Measurements from ENCODE around the gene MS4A8.
"Not testable (repeated sequence)": the region's sequence is repeated elsewhere in the genome, so short reads cannot be mapped to it uniquely, and the experiment has no call there.

GRCh38 chr11:60678231-60678630, 21.2 kb upstream of the MS4A8 start:
- not testable (repeated sequence) for TF ChIP-seq ZNF34 (CRISPR knock-in tag; IDR thresholded peaks at IDR 0.05; ENCODE audit: borderline replicate concordance); ZBTB10 (CRISPR knock-in tag; IDR thresholded peaks at IDR 0.05; ENCODE audit: borderline replicate concordance); CTCF (CRISPR knock-in tag; IDR thresholded peaks at IDR 0.05); PBX3 (CRISPR knock-in tag; IDR thresholded peaks at IDR 0.05; ENCODE audit: borderline replicate concordance); KDM1A (CRISPR knock-in tag; IDR thresholded peaks at IDR 0.05); TEAD2 (CRISPR knock-in tag; IDR thresholded peaks at IDR 0.05); SYNCRIP (IDR thresholded peaks at IDR 0.05; ENCODE audit: insufficient read depth, low read depth, low read length); ZNF660 (CRISPR knock-in tag; IDR thresholded peaks at IDR 0.05; ENCODE audit: borderline replicate concordance, low read depth); POLR2A (IDR thresholded peaks at IDR 0.05; ENCODE audit: insufficient read depth in 1 of 2, low read depth in 2 of 2, low read length in 2 of 2); PTBP1 (IDR thresholded peaks at IDR 0.05; ENCODE audit: low read depth, low read length, poor library complexity, severe bottlenecking); BRF2 (CRISPR knock-in tag; IDR thresholded peaks at IDR 0.05); RERE (CRISPR knock-in tag; IDR thresholded peaks at IDR 0.05; ENCODE audit: low read depth); ELF1 (CRISPR knock-in tag; IDR thresholded peaks at IDR 0.05)
